ENCODE data around the gene LPP.

DNA sequence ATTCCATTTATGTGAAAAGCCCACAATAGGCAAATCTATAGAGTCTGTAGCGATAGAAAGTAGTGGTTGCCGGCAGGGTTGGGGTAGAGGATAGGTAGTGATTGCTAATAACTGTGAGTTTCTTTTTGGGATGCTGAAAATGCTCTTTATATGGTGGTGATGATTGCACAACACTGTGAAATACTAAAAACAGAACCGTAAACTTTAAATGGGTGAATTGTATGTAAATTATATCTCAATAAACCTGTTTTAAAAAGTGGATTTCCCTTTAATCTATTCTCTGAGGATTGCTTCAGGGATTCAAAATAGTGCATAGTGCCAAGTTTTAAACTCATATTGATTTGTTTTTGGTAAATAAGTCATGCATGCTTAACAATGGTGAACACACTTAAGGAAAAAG is 140.2 kb downstream of the LPP start:
- TF ChIP-seq, protein P1, sequence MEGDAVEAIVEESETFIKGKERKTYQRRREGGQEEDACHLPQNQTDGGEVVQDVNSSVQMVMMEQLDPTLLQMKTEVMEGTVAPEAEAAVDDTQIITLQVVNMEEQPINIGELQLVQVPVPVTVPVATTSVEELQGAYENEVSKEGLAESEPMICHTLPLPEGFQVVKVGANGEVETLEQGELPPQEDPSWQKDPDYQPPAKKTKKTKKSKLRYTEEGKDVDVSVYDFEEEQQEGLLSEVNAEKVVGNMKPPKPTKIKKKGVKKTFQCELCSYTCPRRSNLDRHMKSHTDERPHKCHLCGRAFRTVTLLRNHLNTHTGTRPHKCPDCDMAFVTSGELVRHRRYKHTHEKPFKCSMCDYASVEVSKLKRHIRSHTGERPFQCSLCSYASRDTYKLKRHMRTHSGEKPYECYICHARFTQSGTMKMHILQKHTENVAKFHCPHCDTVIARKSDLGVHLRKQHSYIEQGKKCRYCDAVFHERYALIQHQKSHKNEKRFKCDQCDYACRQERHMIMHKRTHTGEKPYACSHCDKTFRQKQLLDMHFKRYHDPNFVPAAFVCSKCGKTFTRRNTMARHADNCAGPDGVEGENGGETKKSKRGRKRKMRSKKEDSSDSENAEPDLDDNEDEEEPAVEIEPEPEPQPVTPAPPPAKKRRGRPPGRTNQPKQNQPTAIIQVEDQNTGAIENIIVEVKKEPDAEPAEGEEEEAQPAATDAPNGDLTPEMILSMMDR (IDR thresholded peaks at IDR 0.05 in 2 of 3, conservative IDR thresholded peaks at IDR 0.05 in 1 of 3; ENCODE audit: borderline replicate concordance in 1 of 3, insufficient read depth in 1 of 3, low read depth in 2 of 3, low read length in 2 of 3), result no peak
- TF ChIP-seq POLR2AphosphoS5 (IDR thresholded peaks at IDR 0.05; ENCODE audit: low read depth, low read length) (no peak), RAD21 (IDR thresholded peaks at IDR 0.05; ENCODE audit: low read depth) (no peak), ZNF274 (IDR thresholded peaks at IDR 0.05; ENCODE audit: low read depth, low read length) (no peak), CBX3 (IDR thresholded peaks at IDR 0.05; ENCODE audit: low read depth) (no peak), POLR2A (IDR thresholded peaks at IDR 0.05; ENCODE audit: borderline replicate concordance, extremely low read depth, insufficient read depth, insufficient read length) (no peak), YY1 (IDR thresholded peaks at IDR 0.05; ENCODE audit: extremely low read depth, insufficient replicate concordance, low read depth, low read length) (no peak), EZH2 (IDR thresholded peaks at IDR 0.05) (no peak), SP1 (IDR thresholded peaks at IDR 0.05; ENCODE audit: low read depth) (no peak)
- TF ChIP-seq, protein P2, sequence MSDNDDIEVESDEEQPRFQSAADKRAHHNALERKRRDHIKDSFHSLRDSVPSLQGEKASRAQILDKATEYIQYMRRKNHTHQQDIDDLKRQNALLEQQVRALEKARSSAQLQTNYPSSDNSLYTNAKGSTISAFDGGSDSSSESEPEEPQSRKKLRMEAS (IDR thresholded peaks at IDR 0.05), result no peak
- TF ChIP-seq, protein P3, sequence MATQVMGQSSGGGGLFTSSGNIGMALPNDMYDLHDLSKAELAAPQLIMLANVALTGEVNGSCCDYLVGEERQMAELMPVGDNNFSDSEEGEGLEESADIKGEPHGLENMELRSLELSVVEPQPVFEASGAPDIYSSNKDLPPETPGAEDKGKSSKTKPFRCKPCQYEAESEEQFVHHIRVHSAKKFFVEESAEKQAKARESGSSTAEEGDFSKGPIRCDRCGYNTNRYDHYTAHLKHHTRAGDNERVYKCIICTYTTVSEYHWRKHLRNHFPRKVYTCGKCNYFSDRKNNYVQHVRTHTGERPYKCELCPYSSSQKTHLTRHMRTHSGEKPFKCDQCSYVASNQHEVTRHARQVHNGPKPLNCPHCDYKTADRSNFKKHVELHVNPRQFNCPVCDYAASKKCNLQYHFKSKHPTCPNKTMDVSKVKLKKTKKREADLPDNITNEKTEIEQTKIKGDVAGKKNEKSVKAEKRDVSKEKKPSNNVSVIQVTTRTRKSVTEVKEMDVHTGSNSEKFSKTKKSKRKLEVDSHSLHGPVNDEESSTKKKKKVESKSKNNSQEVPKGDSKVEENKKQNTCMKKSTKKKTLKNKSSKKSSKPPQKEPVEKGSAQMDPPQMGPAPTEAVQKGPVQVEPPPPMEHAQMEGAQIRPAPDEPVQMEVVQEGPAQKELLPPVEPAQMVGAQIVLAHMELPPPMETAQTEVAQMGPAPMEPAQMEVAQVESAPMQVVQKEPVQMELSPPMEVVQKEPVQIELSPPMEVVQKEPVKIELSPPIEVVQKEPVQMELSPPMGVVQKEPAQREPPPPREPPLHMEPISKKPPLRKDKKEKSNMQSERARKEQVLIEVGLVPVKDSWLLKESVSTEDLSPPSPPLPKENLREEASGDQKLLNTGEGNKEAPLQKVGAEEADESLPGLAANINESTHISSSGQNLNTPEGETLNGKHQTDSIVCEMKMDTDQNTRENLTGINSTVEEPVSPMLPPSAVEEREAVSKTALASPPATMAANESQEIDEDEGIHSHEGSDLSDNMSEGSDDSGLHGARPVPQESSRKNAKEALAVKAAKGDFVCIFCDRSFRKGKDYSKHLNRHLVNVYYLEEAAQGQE (IDR thresholded peaks at IDR 0.05; ENCODE audit: low read depth), result no peak
- TF ChIP-seq, protein P4, sequence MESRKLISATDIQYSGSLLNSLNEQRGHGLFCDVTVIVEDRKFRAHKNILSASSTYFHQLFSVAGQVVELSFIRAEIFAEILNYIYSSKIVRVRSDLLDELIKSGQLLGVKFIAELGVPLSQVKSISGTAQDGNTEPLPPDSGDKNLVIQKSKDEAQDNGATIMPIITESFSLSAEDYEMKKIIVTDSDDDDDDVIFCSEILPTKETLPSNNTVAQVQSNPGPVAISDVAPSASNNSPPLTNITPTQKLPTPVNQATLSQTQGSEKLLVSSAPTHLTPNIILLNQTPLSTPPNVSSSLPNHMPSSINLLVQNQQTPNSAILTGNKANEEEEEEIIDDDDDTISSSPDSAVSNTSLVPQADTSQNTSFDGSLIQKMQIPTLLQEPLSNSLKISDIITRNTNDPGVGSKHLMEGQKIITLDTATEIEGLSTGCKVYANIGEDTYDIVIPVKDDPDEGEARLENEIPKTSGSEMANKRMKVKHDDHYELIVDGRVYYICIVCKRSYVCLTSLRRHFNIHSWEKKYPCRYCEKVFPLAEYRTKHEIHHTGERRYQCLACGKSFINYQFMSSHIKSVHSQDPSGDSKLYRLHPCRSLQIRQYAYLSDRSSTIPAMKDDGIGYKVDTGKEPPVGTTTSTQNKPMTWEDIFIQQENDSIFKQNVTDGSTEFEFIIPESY (IDR thresholded peaks at IDR 0.05; ENCODE audit: extremely low read depth, insufficient replicate concordance, low read length), result no peak
